Glutamatergic neuron (in vitro differentiated cells): ENCODE measurements around the gene EMP2. TPM values are rescaled to one million over a fixed set of nuclear protein-coding genes. Genes with fewer than 3 reads are reported as not detected.
A peak's percentile ranks its signal among the peaks of the same experiment; 100 is the strongest.

Experiments used
- DNase-seq: peaks from one replicate; pipeline ENCODE4 v3.0.0; 2022
- H3K27ac Mint-ChIP-seq: one replicate; pipeline ENCODE4 v1.8.0; 2020; ENCODE audit warnings: mild to moderate bottlenecking, mixed read lengths, inconsistent platforms; ENCODE audit not compliant: unreplicated experiment
- H3K27me3 Mint-ChIP-seq: one replicate; pipeline ENCODE4 v1.8.0; 2020; ENCODE audit warnings: mild to moderate bottlenecking, moderate library complexity, mixed read lengths, inconsistent platforms; ENCODE audit not compliant: unreplicated experiment
- H3K36me3 Mint-ChIP-seq: one replicate; pipeline ENCODE4 v1.8.0; 2020; ENCODE audit warnings: mild to moderate bottlenecking, mixed read lengths, inconsistent platforms; ENCODE audit not compliant: unreplicated experiment
- H3K4me1 Mint-ChIP-seq: one replicate; pipeline ENCODE4 v1.8.0; 2020; ENCODE audit warnings: mild to moderate bottlenecking, low read depth, mixed read lengths, inconsistent platforms; ENCODE audit not compliant: unreplicated experiment
- H3K4me3 Mint-ChIP-seq: one replicate; pipeline ENCODE4 v1.8.0; 2020; ENCODE audit warnings: mild to moderate bottlenecking, mixed read lengths, inconsistent platforms; ENCODE audit not compliant: unreplicated experiment
- H3K9me3 Mint-ChIP-seq: one replicate; pipeline ENCODE4 v1.8.0; 2020; ENCODE audit warnings: mild to moderate bottlenecking, moderate library complexity, mixed read lengths, inconsistent platforms; ENCODE audit not compliant: unreplicated experiment
- CTCF ChIP-seq: fragments of 200-600 bp; sonication (generic); IDR thresholded peaks from one replicate; pipeline ENCODE4 v1.5.0; 2021; ENCODE audit not compliant: partially characterized antibody, unreplicated experiment
- total RNA-seq: library from RNA; stranded (reverse); fragmentation: NEBNext Ultra II Directional; extraction: Animal tissue kit (Norgen Biotek cat#: 25700); gene quantifications from one replicate; pipeline ENCODE4 v1.2.1, GENCODE V29; 2021; ENCODE audit not compliant: unreplicated experiment

EMP2 gene
- total RNA-seq, 1 donor from 2014 or later, result 27.8 TPM

DNA sequence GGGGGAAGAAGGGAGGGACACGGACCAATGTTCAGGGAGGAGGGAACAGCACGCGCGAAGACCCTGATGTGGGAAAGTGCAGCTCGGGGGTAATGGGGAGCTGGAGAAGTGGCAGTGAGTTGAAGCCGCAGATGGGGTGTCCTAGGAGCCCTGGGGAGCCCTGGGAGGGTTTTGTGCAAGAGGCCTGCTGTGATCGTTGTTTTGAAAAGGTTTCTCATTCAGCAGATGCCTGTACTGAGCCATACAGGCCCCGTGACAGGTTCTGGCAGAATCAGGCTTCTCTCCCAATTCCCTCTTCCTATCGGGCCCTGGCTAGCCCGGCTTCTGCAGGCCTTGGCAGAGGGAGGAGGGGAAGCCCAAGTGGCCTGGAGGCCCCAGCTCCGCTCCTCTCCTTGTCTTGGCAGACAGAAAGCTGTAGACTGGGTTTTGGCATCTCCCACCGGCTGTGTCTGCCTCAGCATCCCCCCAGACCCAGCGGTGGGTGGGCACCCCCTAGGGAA lies 38.4 kb upstream of the EMP2 start:
- peak overlapping the region; percentile 30 for H3K4me3 Mint-ChIP-seq
- peak overlapping the region; percentile 46 for H3K27ac Mint-ChIP-seq
- H3K4me1 Mint-ChIP-seq, result peaks cover 20% of the 10 kb centered on the region
- no peaks in the 10 kb centered on the region for H3K36me3 Mint-ChIP-seq
- H3K9me3 Mint-ChIP-seq, result peaks cover 3% of the 10 kb centered on the region
- no peak for TF ChIP-seq CTCF
- DNase-seq, result no peak
- H3K27me3 Mint-ChIP-seq, result peaks cover 12% of the 10 kb centered on the region

- no peak for DNase-seq
- Mint-ChIP-seq H3K4me1 (peaks cover 23% of the 10 kb centered on the region), H3K4me3 (peak overlapping the region; percentile 76), H3K27me3 (peaks cover 12% of the 10 kb centered on the region), H3K9me3 (peaks cover 3% of the 10 kb centered on the region), H3K36me3 (no peaks in the 10 kb centered on the region), H3K27ac (peak overlapping the region; percentile 35)
- no peak for TF ChIP-seq CTCF
Measured at GRCh38 chr16:10617662-10618420, 37.4 kb upstream of the EMP2 start.

DNA sequence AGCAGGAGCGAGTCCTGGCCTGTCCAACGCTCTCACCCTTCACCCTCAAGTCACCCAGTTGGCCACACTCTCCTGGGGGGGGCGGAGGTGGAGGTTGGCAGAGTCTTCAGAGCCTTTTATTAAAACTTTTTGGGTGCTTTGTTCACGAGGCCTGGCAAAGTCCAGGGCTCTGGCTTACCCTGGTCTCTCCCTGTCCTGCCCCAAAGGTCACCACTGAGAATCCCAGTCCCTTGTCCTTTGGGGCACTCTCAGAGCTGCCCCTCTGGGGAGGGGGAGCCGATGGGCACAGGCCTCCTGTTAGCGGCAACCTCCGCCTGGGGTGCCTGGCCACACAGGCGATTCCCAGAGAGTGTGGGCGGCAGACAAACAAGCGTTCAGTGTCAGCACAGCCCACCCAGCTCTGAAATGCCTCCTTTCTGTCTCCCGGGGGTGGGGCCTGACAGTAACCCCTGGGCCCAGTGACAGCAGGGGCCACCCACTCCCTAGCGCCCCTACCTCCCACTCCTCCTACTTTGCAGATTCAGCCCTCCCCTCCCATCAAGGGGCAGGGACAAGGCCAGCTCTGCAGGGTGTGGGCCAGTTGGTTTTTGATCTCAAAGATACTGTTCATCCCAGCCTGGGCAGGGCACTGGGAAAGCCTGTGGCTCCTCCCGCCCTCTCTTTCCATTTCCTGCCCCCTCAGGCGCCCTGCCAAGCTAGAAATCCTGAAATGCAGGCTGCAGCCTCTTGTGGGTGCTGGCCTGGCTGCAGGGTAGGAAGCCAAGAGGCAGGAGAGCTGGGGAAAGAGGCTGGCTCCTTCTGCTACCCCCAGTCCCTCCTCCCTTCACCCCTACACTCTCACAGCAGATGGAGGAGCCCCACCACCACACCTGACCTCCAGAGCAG lies 36.6 kb upstream of the EMP2 start:
- H3K4me1 Mint-ChIP-seq, result peaks cover 29% of the 10 kb centered on the region
- H3K4me3 Mint-ChIP-seq, result peak overlapping the region; percentile 76
- no peak for TF ChIP-seq CTCF
- peaks cover 5% of the 10 kb centered on the region for H3K9me3 Mint-ChIP-seq
- H3K36me3 Mint-ChIP-seq, result no peaks in the 10 kb centered on the region
- DNase-seq, result no peak
- H3K27me3 Mint-ChIP-seq, result peaks cover 12% of the 10 kb centered on the region
- peak overlapping the region; percentile 35 for H3K27ac Mint-ChIP-seq

- Mint-ChIP-seq H3K4me3 (no peak overlapping the region), H3K36me3 (no peaks in the 10 kb centered on the region), H3K9me3 (peaks cover 5% of the 10 kb centered on the region), H3K27ac (no peak overlapping the region), H3K27me3 (peaks cover 12% of the 10 kb centered on the region), H3K4me1 (peaks cover 29% of the 10 kb centered on the region)
- DNase-seq, result no peak
- TF ChIP-seq CTCF, result no peak
Measured at GRCh38 chr16:10616419-10616755, 36.0 kb upstream of the EMP2 start.

DNA sequence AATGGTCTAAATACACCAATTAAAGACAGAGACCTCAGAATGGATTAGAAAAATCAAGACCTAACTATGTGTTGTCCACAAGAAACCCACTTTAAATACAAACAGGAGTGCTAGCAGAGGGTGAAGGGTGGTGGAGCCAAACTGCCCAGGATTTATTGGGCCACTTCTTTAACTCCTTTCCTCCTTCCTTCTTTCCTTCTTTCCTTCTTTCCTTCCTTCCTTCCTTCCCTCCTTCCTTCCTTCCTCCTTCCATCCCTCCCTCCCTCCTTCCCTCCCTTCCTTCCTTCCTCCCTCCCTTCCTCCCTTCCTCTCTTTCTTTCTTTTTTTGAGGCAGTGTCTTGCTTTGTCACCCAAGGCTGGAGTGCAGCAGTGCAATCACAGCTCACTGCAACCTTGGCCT lies 34.3 kb upstream of the EMP2 start:
- Mint-ChIP-seq H3K9me3 (peaks cover 5% of the 10 kb centered on the region), H3K4me1 (peaks cover 29% of the 10 kb centered on the region), H3K27me3 (peaks cover 8% of the 10 kb centered on the region), H3K36me3 (no peaks in the 10 kb centered on the region), H3K4me3 (no peak overlapping the region), H3K27ac (no peak overlapping the region)
- no peak for DNase-seq
- TF ChIP-seq CTCF, result no peak
